ENCODE data around the gene PVALB.

DNA sequence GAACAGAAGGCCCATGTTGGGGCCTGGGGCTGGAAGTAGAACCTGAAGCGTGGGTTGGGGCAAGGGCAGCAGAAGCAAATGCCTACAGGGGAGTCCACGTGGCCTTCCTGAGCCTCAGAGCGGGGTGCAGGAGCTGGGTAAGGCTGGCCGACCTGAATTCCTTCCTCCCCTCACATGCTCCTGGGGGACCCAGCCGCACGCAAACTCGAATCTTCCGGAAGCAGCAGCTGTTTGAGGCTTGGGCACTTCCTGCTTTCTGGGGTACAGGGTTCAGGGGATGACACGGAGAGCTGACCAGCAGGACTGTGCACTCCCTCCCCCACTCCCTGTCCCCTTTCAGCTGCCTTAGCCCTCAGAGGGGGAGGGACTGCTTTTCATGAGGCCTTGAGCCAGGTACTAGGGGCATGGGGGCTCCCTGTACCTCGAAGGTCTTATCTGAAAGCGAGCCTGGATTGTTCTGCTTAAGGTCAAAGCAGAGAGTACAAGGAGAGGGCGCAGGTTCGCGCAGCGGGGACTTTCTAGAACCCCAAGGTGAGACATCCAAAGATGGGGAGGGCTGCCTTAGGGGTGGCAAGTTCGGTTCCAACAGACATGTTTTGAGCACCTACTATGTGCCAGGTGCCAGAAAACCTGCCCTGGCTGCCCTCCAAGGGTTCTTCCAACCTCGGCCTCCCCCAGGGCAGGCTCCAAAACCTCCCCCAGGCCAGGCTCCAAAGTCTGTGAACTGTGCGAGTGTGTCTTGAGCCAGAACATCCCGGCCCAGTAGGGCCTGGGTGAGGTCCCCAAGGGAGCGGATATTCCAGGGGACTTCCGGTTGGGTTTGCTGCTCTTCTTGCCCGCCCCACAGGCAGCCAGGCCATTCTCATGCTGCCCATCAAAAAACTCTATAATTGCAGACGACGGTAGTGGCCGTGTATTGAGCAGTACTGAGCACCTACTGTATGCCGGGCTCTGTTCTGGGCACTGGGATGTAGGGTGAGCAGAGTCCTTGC, 45.7 kb upstream of the PVALB start:
- no peak for TF ChIP-seq CTCF (IDR thresholded peaks at IDR 0.05)
- TF ChIP-seq POLR2A (IDR thresholded peaks at IDR 0.05) = no peak

Data from testis (tissue), 2 donors.